SK-N-SH (cell line): ENCODE measurements around the gene EDN3. TPM values are rescaled to one million over a fixed set of nuclear protein-coding genes. Genes with fewer than 3 reads are reported as not detected.

Experiments
- CTCF ChIA-PET: fragments of 300-600, 350-600 bp; formaldehyde crosslinking; extraction: SDS; loops from one replicate; lab custom pipeline; 2021; lab: Yijun Ruan, JAX
- POLR2A ChIA-PET: fragments of 350-600 bp; sonication (Branson Sonifier 250); formaldehyde crosslinking; extraction: SDS; loops from one replicate; lab custom pipeline; 2020; ENCODE audit warnings: antibody characterized with exemption, inconsistent platforms; lab: Yijun Ruan, JAX
- DNase-seq: peaks from one replicate; pipeline ENCODE4 v3.0.0; 2012
- H2AFZ ChIP-seq: fragments of 200-600 bp; sonication (generic); 2 replicates; pipeline ENCODE4 v1.8.1; 2016; ENCODE audit warnings: antibody characterized with exemption, mild to moderate bottlenecking, low read depth
- H3F3A ChIP-seq: fragments of 200-600 bp; sonication (generic); replicated peaks from 2 replicates; pipeline ENCODE3; 2016; ENCODE audit warnings: antibody characterized with exemption, mild to moderate bottlenecking; ENCODE audit not compliant: insufficient read depth
- H3K27ac ChIP-seq, 2 experiments: fragments of 200-500 bp in 1 of 2; fragments of 200-600 bp in 1 of 2; sonication (Bioruptor generic) in 1 of 2; sonication (generic), shearing (Covaris generic) in 1 of 2; 2 replicates each; pipeline versions ENCODE4 v1.5.1 to v1.6.1; 2014 to 2016; ENCODE audit warnings: low read depth in 2 of 2, inconsistent platforms in 1 of 2, low read length in 1 of 2, mild to moderate bottlenecking in 1 of 2, mixed read lengths in 1 of 2
- H3K27me3 ChIP-seq: fragments of 200-600 bp; sonication (generic), shearing (Covaris generic); 2 replicates; pipeline ENCODE4 v1.6.1; 2016; ENCODE audit warnings: mixed run types; ENCODE audit not compliant: insufficient read depth
- H3K36me3 ChIP-seq, 2 experiments: fragments of 200-500 bp in 1 of 2; fragments of 200-600 bp in 1 of 2; sonication (Bioruptor generic) in 1 of 2; sonication (generic) in 1 of 2; replicated peaks in 1 of 2; 2 replicates each; pipeline versions ENCODE3 to v1.5.1; 2014 to 2016; ENCODE audit warnings: low read length in 1 of 2, mild to moderate bottlenecking in 1 of 2; ENCODE audit not compliant: insufficient read depth in 2 of 2, control insufficient read depth in 1 of 2
- H3K4me1 ChIP-seq, 2 experiments: fragments of 200-500 bp in 1 of 2; fragments of 200-600 bp in 1 of 2; sonication (Bioruptor generic) in 1 of 2; sonication (generic), shearing (Covaris generic) in 1 of 2; 2 replicates each; pipeline versions ENCODE4 v1.5.1 to v1.6.1; 2014 to 2016; ENCODE audit warnings: low read depth in 1 of 2, low read length in 1 of 2, mixed run types in 1 of 2; ENCODE audit not compliant: insufficient read depth in 2 of 2, control insufficient read depth in 1 of 2
- H3K4me2 ChIP-seq: fragments of 200-600 bp; sonication (generic), shearing (Covaris generic); 2 replicates; pipeline ENCODE4 v1.6.1; 2017; ENCODE audit warnings: mixed run types
- H3K4me3 ChIP-seq, 2 experiments: fragments of 200-500 bp in 1 of 2; fragments of 200-600 bp in 1 of 2; sonication (Bioruptor generic) in 1 of 2; sonication (generic), shearing (Covaris generic) in 1 of 2; 2 replicates each; pipeline versions ENCODE4 v1.5.1 to v1.8.1; 2014 to 2016; ENCODE audit warnings: low read depth in 2 of 2, inconsistent platforms in 1 of 2, low read length in 1 of 2, mild to moderate bottlenecking in 1 of 2, mixed read lengths in 1 of 2, moderate library complexity in 1 of 2
- H3K79me2 ChIP-seq: fragments of 200-600 bp; sonication (generic); 2 replicates; pipeline ENCODE4 v1.8.1; 2017; ENCODE audit warnings: mild to moderate bottlenecking; ENCODE audit not compliant: insufficient read depth
- H3K9ac ChIP-seq: fragments of 200-600 bp; sonication (generic); 2 replicates; pipeline ENCODE4 v1.6.1; 2017; ENCODE audit warnings: mixed run types
- H3K9me2 ChIP-seq: fragments of 200-600 bp; sonication (generic); 2 replicates; pipeline ENCODE4 v1.6.1; 2017; ENCODE audit warnings: mixed run types
- H3K9me3 ChIP-seq: fragments of 200-600 bp; sonication (generic); 2 replicates; pipeline ENCODE4 v1.6.1; 2017; ENCODE audit warnings: mixed run types, mild to moderate bottlenecking, moderate library complexity
- H4K20me1 ChIP-seq: fragments of 200-600 bp; sonication (generic); 2 replicates; pipeline ENCODE4 v1.6.1; 2017; ENCODE audit warnings: mild to moderate bottlenecking, mixed run types; ENCODE audit not compliant: insufficient read depth
- EP300 ChIP-seq, 2 experiments: IDR thresholded peaks; 2 replicates each; pipeline versions ENCODE4 v1.4.0 to v1.6.1; 2012; ENCODE audit warnings: borderline replicate concordance in 1 of 2, low read depth in 1 of 2, low read length in 1 of 2
- SIN3A ChIP-seq: IDR thresholded peaks from 2 replicates; pipeline ENCODE4 v1.6.1; 2012; ENCODE audit warnings: low read depth, mild to moderate bottlenecking, low read length, moderate library complexity, borderline replicate concordance
- SMC3 ChIP-seq: IDR thresholded peaks from 2 replicates; pipeline ENCODE4 v1.6.1; 2012; ENCODE audit warnings: low read depth, low read length, improper control_type of control experiment
- WGBS: methylation state at CpG from one replicate; pipeline ENCODE4 v1.1.6; 2017; ENCODE audit warnings: low lambda C conversion rate; 5-methylcytosine and 5-hydroxymethylcytosine counted together
- polyA plus RNA-seq, 3 experiments: library from polyadenylated mRNA; depleted of rRNA; stranded (reverse); fragments of >200 nt; gene quantifications; 2 replicates each; pipeline ENCODE4 v1.2.3, GENCODE V29; 2012
- TF ChIP-seq, protein P1 (sequence below): fragments of 150-350 bp; IDR thresholded peaks from 2 replicates; pipeline ENCODE4 v1.6.1; 2016; ENCODE audit warnings: mild to moderate bottlenecking, low read depth, low read length

Gene EDN3
- polyA plus RNA-seq, 1 of the 3 experiments (the other 2 are of a cell fraction): 0.02 TPM

DNA sequence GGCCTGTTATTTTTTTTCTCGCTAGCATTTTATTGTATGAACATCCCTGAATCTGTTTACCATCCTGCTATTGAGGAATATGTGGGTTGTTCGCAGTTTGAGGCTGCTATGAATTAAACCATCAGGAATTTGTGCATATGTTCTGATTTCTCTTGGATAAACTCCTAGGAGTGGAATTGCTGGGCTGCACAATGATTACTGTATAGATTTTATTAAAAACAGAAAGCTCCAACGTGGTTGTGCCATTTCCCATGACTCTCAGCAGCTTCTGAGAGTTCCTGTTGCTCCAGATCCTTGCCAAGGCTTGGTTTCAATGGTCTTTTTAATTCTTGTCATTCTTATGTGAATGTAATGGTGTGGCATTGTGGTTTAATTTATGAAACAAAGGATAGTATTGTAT is 75.1 kb downstream of the EDN3 start:
- Histone ChIP-seq H3K9me2 (no peaks in the 10 kb centered on the region), H2AFZ (no peak overlapping the region), H4K20me1 (no peaks in the 10 kb centered on the region), H3K36me3 (no peaks in the 10 kb centered on the region), H3K9ac (no peak overlapping the region), H3F3A (peaks cover 4% of the 10 kb centered on the region), H3K9me3 (no peaks in the 10 kb centered on the region), H3K4me3 (no peak overlapping the region), H3K27me3 (no peaks in the 10 kb centered on the region), H3K79me2 (no peaks in the 10 kb centered on the region), H3K4me2 (no peak overlapping the region), H3K4me1 (no peaks in the 10 kb centered on the region; a peak in 1 of 4 replicates), H3K27ac (no peak overlapping the region)
- 35% methylated on average over 3 of the region's 3 CpGs for WGBS
- DNase-seq: no peak
- no peak for TF ChIP-seq SMC3
- TF ChIP-seq EP300 (IDR thresholded peaks at IDR 0.05; ENCODE audit: borderline replicate concordance in 1 of 2, low read depth in 1 of 2, low read length in 1 of 2): no peak
- no peak for TF ChIP-seq SIN3A
- TF ChIP-seq, protein P1, sequence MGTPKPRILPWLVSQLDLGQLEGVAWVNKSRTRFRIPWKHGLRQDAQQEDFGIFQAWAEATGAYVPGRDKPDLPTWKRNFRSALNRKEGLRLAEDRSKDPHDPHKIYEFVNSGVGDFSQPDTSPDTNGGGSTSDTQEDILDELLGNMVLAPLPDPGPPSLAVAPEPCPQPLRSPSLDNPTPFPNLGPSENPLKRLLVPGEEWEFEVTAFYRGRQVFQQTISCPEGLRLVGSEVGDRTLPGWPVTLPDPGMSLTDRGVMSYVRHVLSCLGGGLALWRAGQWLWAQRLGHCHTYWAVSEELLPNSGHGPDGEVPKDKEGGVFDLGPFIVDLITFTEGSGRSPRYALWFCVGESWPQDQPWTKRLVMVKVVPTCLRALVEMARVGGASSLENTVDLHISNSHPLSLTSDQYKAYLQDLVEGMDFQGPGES: no peak
- ChIA-PET CTCF (interaction anchor here (0.6 kb wide), 1 partner anchor 140 kb away, joined by 3 read pairs; no protein-coding TSS in a partner anchor), POLR2A (no interaction called here)

Other genes with a start within 250 kb of the EDN3 start
- not detected in 2 replicates for gene ZNF831, start 136.8 kb upstream of the EDN3 start, polyA plus RNA-seq (2012; rRNA removed)